HG03342 (cell line): Measurements from ENCODE around the gene FBXO24.
"Not testable (repeated sequence)": the region's sequence is repeated elsewhere in the genome, so short reads cannot be mapped to it uniquely, and the experiment has no call there.

Experiments
- ATAC-seq: cut with Tn5 transposase; IDR thresholded peaks from one replicate; pipeline ENCODE4 v1.9.1; 2021; ENCODE audit warnings: mild to moderate bottlenecking, moderate library complexity; ENCODE audit not compliant: unreplicated experiment

The FBXO24 gene

DNA sequence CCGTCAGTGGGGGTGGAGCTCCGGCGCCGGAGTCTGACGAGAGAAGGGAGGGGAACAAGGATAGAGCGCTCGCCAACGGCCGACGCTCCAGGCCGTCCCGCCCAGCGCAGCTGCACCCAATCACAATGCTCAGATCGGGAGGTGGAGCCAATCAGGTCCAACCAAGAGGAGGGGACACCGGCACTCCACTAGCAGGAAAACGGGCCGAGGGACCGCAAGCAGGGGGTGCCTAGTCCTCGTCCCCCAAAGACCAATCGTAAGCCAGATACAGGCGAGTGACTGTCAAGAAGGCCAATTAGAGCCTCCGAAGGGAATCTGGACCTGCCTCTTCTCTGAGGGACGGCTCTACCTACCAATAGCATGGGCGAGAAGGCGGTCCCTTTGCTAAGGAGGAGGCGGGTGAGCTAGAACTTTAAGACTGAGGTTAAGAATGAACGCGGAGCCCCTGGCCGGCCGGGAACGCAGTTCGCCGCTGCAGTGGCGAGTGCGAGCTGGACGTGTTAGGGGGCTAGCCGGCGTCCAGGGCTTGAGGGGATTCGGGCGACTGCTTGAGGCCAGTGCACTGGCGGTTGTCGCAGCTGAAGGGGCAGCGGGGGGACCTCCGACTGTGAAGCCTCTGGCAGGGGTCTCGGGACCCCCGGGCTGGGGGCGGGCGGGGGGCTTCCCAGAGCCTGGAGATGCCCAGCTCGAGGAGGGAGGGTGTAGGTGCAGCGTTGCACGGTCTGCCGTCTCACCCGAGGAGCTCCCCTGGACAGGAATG, at the start of gene FBXO24:
TSS of gene FBXO24 (plus strand) at position 63 of the 760 bp plus-strand sequence. CDS start at position 361, 298 bp downstream.
- peak; percentile 86 for ATAC-seq

DNA sequence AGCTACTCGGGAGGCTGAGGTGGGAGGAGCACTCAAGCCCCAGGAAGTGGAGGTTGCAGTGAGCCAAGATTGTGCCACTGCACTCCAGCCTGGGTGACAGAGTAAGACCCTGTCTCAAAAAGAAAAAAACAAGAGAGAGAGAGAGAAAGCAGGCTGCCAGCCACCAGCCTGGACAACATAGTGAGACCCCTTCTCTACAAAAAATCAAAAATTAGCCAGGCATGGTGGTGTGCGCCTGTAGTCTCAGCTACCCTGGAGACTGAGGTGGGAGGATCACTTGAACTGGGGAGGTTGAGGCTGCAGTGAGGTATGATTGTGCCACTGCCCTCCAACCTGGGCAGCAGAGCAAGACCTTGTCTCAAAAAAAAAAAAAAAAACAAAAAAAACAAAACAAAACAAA, 49.4 kb upstream of the FBXO24 start:
- not testable (repeated sequence) for ATAC-seq

GRCh38 chr7:100538348-100538653, 47.8 kb upstream of the FBXO24 start:
- ATAC-seq, result no peak

GRCh38 chr7:100538654-100539435, 47.3 kb upstream of the FBXO24 start, which contains the start of gene AGFG2:
AGFG2 (plus strand) TSS chr7:100539203; CDS start chr7:100539347, 144 bp downstream.
- ATAC-seq, result peak; percentile 93

DNA sequence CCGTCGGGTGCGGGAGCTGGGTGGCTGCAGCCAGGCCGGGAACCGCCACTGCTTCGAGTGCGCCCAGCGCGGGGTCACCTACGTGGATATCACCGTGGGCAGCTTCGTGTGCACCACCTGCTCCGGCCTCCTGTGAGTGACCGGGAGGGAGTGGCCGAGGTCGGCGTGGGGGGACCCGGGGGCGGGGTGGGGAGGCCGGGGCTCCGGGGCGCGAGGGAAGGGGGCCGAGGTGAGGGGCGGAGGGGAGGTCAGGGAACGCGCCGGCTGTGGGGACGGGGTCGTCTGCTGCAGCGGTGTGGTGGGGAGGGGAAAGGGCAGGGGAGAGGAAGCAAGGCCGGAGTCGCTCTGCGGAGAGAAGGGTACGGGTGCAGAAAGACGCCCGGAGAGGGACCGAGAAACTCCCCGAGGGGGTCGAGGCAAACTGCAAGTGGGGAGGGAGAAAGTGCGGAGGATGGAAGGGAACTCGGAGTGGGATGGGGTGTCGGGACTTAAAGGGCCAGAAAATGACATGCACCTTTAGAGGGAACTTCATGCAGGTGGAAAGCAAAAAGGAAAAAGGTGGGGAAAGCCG, 46.6 kb upstream of the FBXO24 start:
- no peak for ATAC-seq

DNA sequence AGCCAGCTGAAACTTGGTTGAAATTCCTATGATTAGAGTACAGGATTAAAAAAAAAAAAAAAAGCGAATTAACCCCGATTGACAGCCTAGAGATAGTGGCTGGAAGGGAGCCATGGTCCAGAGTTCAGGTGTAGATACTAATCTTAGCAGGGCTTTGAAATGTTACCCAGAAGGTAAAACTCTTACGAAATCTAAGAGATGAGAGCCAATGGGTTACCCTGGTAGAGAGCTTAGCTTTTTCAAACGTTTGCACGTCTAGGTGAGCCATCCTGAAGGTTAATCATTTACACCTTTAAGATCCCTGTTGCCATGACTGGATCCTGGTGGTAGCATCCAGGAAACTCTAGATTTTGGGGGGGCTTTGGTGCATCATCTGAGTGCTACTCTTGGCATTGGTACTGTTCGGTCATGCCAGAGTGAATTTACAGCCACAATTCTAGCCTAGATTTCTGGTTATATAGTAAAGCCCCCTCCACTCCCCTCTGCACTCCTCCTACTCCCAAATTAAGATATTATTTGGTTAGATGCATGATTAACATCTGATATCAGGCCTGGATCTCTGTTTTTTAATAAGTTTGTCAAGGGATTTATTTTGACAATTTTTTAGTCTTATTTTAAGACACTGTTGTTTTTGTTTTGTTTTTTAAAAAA, 45.9 kb upstream of the FBXO24 start:
- ATAC-seq, result no peak

DNA sequence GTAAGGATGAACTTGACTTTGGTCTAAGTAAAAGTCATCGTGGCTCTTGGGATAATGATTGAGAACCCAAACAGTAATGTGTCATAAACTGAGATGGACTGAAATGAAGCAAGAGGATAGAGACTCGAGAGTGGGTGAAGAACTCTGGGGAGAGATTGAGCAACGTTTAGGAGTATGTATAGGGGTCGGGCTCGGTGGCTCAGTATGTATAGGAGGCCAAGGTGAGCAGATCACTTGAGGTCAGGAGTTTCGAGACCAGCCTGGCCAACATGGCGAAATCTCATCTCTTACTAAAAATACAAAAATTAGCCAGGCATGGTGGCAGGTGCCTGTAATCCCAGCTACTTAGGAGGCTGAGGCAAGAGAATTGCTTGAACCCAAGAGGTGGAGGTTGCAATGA, 44.8 kb upstream of the FBXO24 start:
- not testable (repeated sequence) for ATAC-seq

GRCh38 chr7:100543586-100543985, 42.5 kb upstream of the FBXO24 start:
- ATAC-seq, result no peak

DNA sequence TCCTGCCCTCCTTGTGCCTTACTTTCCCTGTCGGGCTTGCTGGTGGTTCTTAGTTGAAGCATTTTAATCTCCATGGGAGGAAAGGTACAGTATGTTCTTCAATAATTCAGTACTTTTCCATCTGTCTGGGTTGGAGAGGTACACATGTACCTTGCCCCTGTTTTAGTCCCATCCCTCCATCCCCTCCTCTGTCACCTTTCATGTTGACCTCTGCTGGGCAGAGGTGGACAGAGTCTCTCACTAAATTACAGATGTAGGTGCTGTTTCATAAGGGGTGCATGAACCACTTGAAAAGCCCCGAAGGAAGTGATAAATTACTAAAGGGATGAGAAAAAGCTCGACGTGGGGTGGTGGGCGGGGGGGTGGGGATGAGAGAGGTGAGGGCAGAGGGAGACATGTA, 41.7 kb upstream of the FBXO24 start:
- no peak for ATAC-seq

- no peak for ATAC-seq
Measured at GRCh38 chr7:100544967-100545359, 41.2 kb upstream of the FBXO24 start.

GRCh38 chr7:100545360-100546128, 40.6 kb upstream of the FBXO24 start:
- ATAC-seq, result peak; percentile 40

GRCh38 chr7:100546129-100546925, 39.8 kb upstream of the FBXO24 start:
- ATAC-seq, result peak; percentile 38

GRCh38 chr7:100546926-100547800, 39.0 kb upstream of the FBXO24 start:
- ATAC-seq, result no peak

DNA sequence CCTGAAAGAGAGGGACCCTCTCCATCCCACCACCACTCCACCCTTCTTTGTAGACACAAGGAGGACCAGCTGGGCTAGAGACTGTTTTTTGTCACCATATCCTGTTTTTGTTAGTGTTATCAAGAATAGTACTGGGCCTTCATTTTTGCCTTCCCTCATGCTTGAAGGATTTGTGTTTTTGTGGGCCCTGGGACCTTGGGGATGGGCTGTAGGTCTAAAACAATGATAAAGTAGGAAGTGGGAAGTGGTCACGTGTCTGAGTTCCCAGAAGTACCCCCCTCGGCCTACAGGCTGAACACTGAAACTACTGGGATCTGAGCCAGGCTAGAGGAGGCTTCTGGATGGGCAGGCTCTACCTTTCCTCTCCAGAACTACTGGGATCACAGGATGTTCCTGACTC, 38.3 kb upstream of the FBXO24 start:
- ATAC-seq, result no peak

DNA sequence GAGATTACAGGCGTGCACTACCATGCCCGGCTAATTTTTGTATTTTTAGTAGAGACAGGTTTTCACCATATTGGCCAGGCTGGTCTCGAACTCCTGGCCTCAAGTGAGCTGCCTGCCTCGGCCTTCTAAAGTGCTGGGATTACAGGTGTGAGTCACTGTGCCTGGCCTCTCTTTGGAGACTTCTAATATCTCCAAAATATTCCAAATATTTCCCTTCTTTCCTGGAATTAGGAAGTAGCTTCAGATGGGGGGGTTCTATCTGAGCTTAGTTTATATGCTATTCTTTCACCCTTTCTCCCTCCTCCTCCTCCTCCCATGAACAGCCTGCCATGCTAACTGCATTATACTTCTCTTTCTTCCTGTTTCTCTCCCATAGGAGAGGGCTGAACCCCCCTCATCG, 37.7 kb upstream of the FBXO24 start:
- not testable (repeated sequence) for ATAC-seq

DNA sequence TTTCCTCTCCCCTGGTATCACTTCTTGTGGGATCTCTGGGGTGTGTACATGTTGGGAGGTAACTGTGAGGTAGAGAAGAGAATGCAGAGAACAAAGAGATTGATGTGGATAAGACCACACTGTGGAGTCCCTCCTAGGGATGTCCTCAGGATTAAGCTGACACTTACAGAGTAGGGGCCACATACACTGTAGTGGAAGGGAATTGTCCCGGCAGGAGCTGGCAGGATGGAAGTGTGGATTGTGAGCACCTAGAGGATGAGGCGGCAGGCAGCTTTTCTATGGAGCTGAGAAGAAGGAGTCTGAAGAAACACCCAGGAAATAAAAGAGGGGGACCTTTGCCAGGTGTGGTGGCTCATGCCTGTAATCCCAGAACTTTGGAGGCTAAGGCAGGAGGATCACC, 33.6 kb upstream of the FBXO24 start:
- ATAC-seq, result no peak

- no peak for ATAC-seq
Measured at GRCh38 chr7:100553032-100553431, 33.1 kb upstream of the FBXO24 start.

- ATAC-seq, result no peak
Measured at GRCh38 chr7:100555701-100556100, 30.4 kb upstream of the FBXO24 start.

DNA sequence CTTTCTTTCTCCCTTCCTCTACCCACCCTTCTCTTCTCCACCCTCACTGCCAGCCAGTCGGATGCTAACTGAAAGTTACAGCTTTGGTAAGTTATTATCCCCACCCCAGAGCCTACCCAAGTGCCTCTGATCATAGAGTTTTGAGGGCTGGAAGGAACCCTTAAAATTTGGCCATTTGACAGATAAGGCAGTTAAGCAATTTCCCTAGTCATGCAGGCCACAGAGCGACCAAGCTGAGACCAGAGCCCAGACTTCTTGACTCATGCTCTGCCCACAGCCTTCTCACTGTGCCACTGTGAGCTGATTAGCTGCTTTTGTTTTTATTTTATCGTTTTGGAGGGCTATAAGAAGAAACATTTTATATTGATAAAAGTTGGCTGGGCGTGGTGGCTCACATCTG, 29.6 kb upstream of the FBXO24 start:
- no peak for ATAC-seq
